Osteocyte (in vitro differentiated cells): ENCODE data around the gene C19orf47. TPM values are rescaled to one million over a fixed set of nuclear protein-coding genes. Genes with fewer than 3 reads are reported as not detected.

ENCODE experiments used
- DNase-seq: peaks from one replicate; pipeline ENCODE4 v3.0.0; 2021; ENCODE audit warnings: mixed read lengths; ENCODE audit not compliant: unreplicated experiment; ENCODE audit errors: extremely low spot score
- H3K27ac Mint-ChIP-seq: one replicate; pipeline ENCODE4 v1.8.0; 2021; ENCODE audit warnings: mild to moderate bottlenecking, mixed read lengths; ENCODE audit not compliant: unreplicated experiment
- H3K27me3 Mint-ChIP-seq: one replicate; pipeline ENCODE4 v1.8.0; 2021; ENCODE audit warnings: mixed read lengths; ENCODE audit not compliant: unreplicated experiment
- H3K36me3 Mint-ChIP-seq: one replicate; pipeline ENCODE4 v1.8.0; 2021; ENCODE audit warnings: mixed read lengths; ENCODE audit not compliant: unreplicated experiment
- H3K4me1 Mint-ChIP-seq: one replicate; pipeline ENCODE4 v1.8.0; 2021; ENCODE audit warnings: mixed read lengths; ENCODE audit not compliant: unreplicated experiment
- H3K4me3 Mint-ChIP-seq: one replicate; pipeline ENCODE4 v1.8.0; 2021; ENCODE audit warnings: mild to moderate bottlenecking, moderate library complexity, mixed read lengths; ENCODE audit not compliant: unreplicated experiment
- H3K9me3 Mint-ChIP-seq: one replicate; pipeline ENCODE4 v1.8.0; 2021; ENCODE audit warnings: mixed read lengths; ENCODE audit not compliant: unreplicated experiment
- CTCF ChIP-seq: fragments of 200-600 bp; sonication (generic); IDR thresholded peaks from 2 replicates; pipeline ENCODE4 v1.5.0; 2021; ENCODE audit warnings: antibody characterized with exemption, mild to moderate bottlenecking, moderate library complexity
- total RNA-seq: library from RNA; stranded (reverse); gene quantifications from 2 replicates; pipeline ENCODE4 v1.2.1, GENCODE V29; 2021

Gene C19orf47
- total RNA-seq, 1 donor from 2014 or later: 16.6 TPM

- no peak for DNase-seq
- no peak overlapping the region for H3K27ac Mint-ChIP-seq
- no peaks in the 10 kb centered on the region for H3K9me3 Mint-ChIP-seq
- H3K36me3 Mint-ChIP-seq: no peaks in the 10 kb centered on the region
- H3K27me3 Mint-ChIP-seq: no peaks in the 10 kb centered on the region
- no peak overlapping the region for H3K4me3 Mint-ChIP-seq
- no peaks in the 10 kb centered on the region for H3K4me1 Mint-ChIP-seq
- TF ChIP-seq CTCF: no peak
Measured at GRCh38 chr19:40298026-40298425, 50.2 kb downstream of the C19orf47 start.

GRCh38 chr19:40294560-40294959 lies 53.6 kb downstream of the C19orf47 start:
- Mint-ChIP-seq H3K27ac (no peak overlapping the region), H3K9me3 (no peaks in the 10 kb centered on the region), H3K27me3 (no peaks in the 10 kb centered on the region), H3K4me3 (no peak overlapping the region), H3K4me1 (no peaks in the 10 kb centered on the region), H3K36me3 (no peaks in the 10 kb centered on the region)
- no peak for DNase-seq
- TF ChIP-seq CTCF: no peak

GRCh38 chr19:40286971-40287421 lies 61.2 kb downstream of the C19orf47 start:
- H3K27me3 Mint-ChIP-seq: no peaks in the 10 kb centered on the region
- no peak overlapping the region for H3K4me3 Mint-ChIP-seq

GRCh38 chr19:40286235-40286970 lies 61.8 kb downstream of the C19orf47 start:
- DNase-seq: no peak
- Mint-ChIP-seq H3K36me3 (no peaks in the 10 kb centered on the region), H3K4me3 (peak overlapping the region; percentile 75), H3K4me1 (peaks cover 25% of the 10 kb centered on the region), H3K27ac (peak overlapping the region; percentile 100), H3K27me3 (no peaks in the 10 kb centered on the region), H3K9me3 (no peaks in the 10 kb centered on the region)
- TF ChIP-seq CTCF: no peak

More at GRCh38 chr19:40286971-40287421, 61.2 kb downstream of the C19orf47 start:
- peaks cover 25% of the 10 kb centered on the region for H3K4me1 Mint-ChIP-seq
- peak overlapping the region; percentile 100 for H3K27ac Mint-ChIP-seq
- H3K9me3 Mint-ChIP-seq: no peaks in the 10 kb centered on the region
- TF ChIP-seq CTCF: no peak
- DNase-seq: no peak
- H3K36me3 Mint-ChIP-seq: no peaks in the 10 kb centered on the region

- H3K4me1 Mint-ChIP-seq: peaks cover 27% of the 10 kb centered on the region
- H3K27me3 Mint-ChIP-seq: no peaks in the 10 kb centered on the region
- TF ChIP-seq CTCF: no peak
- peak overlapping the region; percentile 100 for H3K27ac Mint-ChIP-seq
- H3K36me3 Mint-ChIP-seq: no peaks in the 10 kb centered on the region
- peak overlapping the region; percentile 75 for H3K4me3 Mint-ChIP-seq
- peak; percentile 99 for DNase-seq
- no peaks in the 10 kb centered on the region for H3K9me3 Mint-ChIP-seq
Measured at GRCh38 chr19:40285353-40286234, 62.6 kb downstream of the C19orf47 start.
